GM12878 (cell line): ENCODE results near the gene WDR41. TPM values are rescaled to one million over a fixed set of nuclear protein-coding genes. Genes with fewer than 3 reads are reported as not detected.
"Not testable (repeated sequence)": the region's sequence is repeated elsewhere in the genome, so short reads cannot be mapped to it uniquely, and the experiment has no call there.

Source experiments
- ATAC-seq: fragments of 200-7000 bp; cut with Tn5 transposase; 3 replicates; pipeline ENCODE4 v1.9.1; 2020; ENCODE audit warnings: mild to moderate bottlenecking, moderate library complexity
- BruUV-seq: library from RNA; stranded (reverse); fragments of 400-500 nt; replicated peaks from 2 replicates; lab custom pipeline; 2021; lab: Mats Ljungman, UMichigan
- CTCF ChIA-PET: fragments of 300-600 bp; sonication (Branson Sonifier 250); formaldehyde crosslinking; extraction: SDS; loops from one replicate; lab custom pipeline; 2021; ENCODE audit warnings: inconsistent platforms; lab: Yijun Ruan, JAX
- POLR2A ChIA-PET: fragments of 350-600 bp; formaldehyde crosslinking; extraction: SDS; loops from one replicate; lab custom pipeline; 2021; ENCODE audit warnings: inconsistent platforms; lab: Charles Lee
- RAD21 ChIA-PET: fragments of 300-600 bp; sonication (Branson Sonifier 250); formaldehyde crosslinking; loops from one replicate; lab custom pipeline; 2023; ENCODE audit warnings: antibody characterized with exemption; ENCODE audit not compliant: unreplicated experiment; lab: Charles Lee
- SMC1A ChIA-PET: fragments of 300-600 bp; sonication (Branson Sonifier 250); formaldehyde crosslinking; loops from one replicate; lab custom pipeline; 2023; ENCODE audit not compliant: unreplicated experiment, uncharacterized antibody; lab: Charles Lee
- DNase-seq: peaks from one replicate; pipeline ENCODE4 v3.0.0-alpha.2; 2011; ENCODE audit warnings: low read depth, low spot score
- FAIRE-seq: peaks from 3 replicates; lab custom pipeline; 2011; peaks lifted over from hg19 to GRCh38; lab: Jason Lieb, UNC
- H2AFZ ChIP-seq: 2 replicates; pipeline ENCODE4 v1.6.0; 2011; ENCODE audit warnings: low read depth, low read length, control low read depth; ENCODE audit not compliant: control insufficient read depth
- H3K27ac ChIP-seq: 2 replicates; pipeline ENCODE4 v1.5.1; 2011; ENCODE audit warnings: control low read depth; ENCODE audit not compliant: control insufficient read depth, insufficient read depth
- H3K27me3 ChIP-seq, 2 experiments: replicated peaks in 1 of 2; 2 replicates each; pipeline versions ENCODE4 v1.6.0 to v1.6.1; 2011; ENCODE audit warnings: low read length in 1 of 2; ENCODE audit not compliant: control insufficient read depth in 2 of 2, insufficient read depth in 2 of 2
- H3K36me3 ChIP-seq, 2 experiments: 2 replicates each; pipeline ENCODE4 v1.5.1; 2011; ENCODE audit warnings: low read length in 1 of 2; ENCODE audit not compliant: control insufficient read depth in 2 of 2, insufficient read depth in 2 of 2
- H3K4me1 ChIP-seq: 2 replicates; pipeline ENCODE4 v1.6.1; 2011; ENCODE audit warnings: mild to moderate bottlenecking, low read length, moderate library complexity, mixed read lengths; ENCODE audit not compliant: control insufficient read depth, insufficient read depth
- H3K4me2 ChIP-seq: 2 replicates; pipeline ENCODE4 v1.6.0; 2011; ENCODE audit warnings: control low read depth; ENCODE audit not compliant: control insufficient read depth, insufficient read depth
- H3K4me3 ChIP-seq: fragments of 200-600 bp; sonication (generic); 2 replicates; pipeline ENCODE4 v1.5.1; 2016
- H3K79me2 ChIP-seq: 2 replicates; pipeline ENCODE4 v1.6.0; 2011; ENCODE audit warnings: low read length; ENCODE audit not compliant: control insufficient read depth, insufficient read depth
- H3K9ac ChIP-seq: 2 replicates; pipeline ENCODE4 v1.8.0; 2011; ENCODE audit warnings: low read length, control low read depth, mixed read lengths; ENCODE audit not compliant: control insufficient read depth, insufficient read depth
- H3K9me3 ChIP-seq: replicated peaks from 3 replicates; pipeline ENCODE4 v1.5.1; 2011; ENCODE audit warnings: mild to moderate bottlenecking, low read length; ENCODE audit not compliant: control insufficient read depth, insufficient read depth
- H4K20me1 ChIP-seq: 2 replicates; pipeline ENCODE4 v1.6.0; 2011; ENCODE audit not compliant: control insufficient read depth, insufficient read depth
- WGBS: methylation state at CpG from one replicate; pipeline ENCODE4 v1.1.6; 2016; ENCODE audit warnings: low lambda C conversion rate; ENCODE audit not compliant: insufficient replicate concordance, insufficient coverage; ENCODE audit errors: missing lambda C conversion rate; 5-methylcytosine and 5-hydroxymethylcytosine counted together
- in situ Hi-C: fragments of 300-500 bp; cut with MboI; formaldehyde crosslinking; loops from 9 replicates; pipeline ENCODE4 v1.14.3; 2018; ENCODE audit warnings: mixed read lengths
- intact Hi-C: fragments of 100-400 bp; cut with micrococcal nuclease; formaldehyde crosslinking; loops from one replicate; pipeline ENCODE4 v1.14.2; 2022; ENCODE audit not compliant: unreplicated experiment
- polyA plus RNA-seq, 11 experiments: library from polyadenylated mRNA; depleted of rRNA in 4 of 11; unstranded in 6 of 11; stranded (reverse) in 5 of 11; fragments of >200 nt; fragmentation: Nextera tagmentation in 4 of 11; fragmentation: Illumina TruSeq in 1 of 11; extraction: Ambion mirVana in 4 of 11; extraction: Trizol in 1 of 11; gene quantifications; 1 replicate in 1 of 11; 2 replicates in 10 of 11; pipeline versions ENCODE4 v1.2.1 to v1.2.3, GENCODE V29; 2011 to 2016; ENCODE audit warnings: inconsistent platforms in 2 of 11, missing spikeins in 2 of 11, low read depth in 1 of 11
- total RNA-seq, 4 experiments: library from RNA; depleted of rRNA in 3 of 4; stranded (reverse); fragments of >200 nt in 3 of 4; fragmentation: Illumina TruSeq in 1 of 4; extraction: Trizol in 1 of 4; gene quantifications; 2 replicates each; pipeline versions ENCODE4 v1.2.1 to v1.2.3, GENCODE V29; 2013 to 2021

WDR41 gene
- total and polyA plus RNA-seq, 10 of the 15 experiments (the other 5 are each of a cell fraction or from before 2014, with no cell fraction given) = 60.0 to 124 (median 84.4) TPM

DNA sequence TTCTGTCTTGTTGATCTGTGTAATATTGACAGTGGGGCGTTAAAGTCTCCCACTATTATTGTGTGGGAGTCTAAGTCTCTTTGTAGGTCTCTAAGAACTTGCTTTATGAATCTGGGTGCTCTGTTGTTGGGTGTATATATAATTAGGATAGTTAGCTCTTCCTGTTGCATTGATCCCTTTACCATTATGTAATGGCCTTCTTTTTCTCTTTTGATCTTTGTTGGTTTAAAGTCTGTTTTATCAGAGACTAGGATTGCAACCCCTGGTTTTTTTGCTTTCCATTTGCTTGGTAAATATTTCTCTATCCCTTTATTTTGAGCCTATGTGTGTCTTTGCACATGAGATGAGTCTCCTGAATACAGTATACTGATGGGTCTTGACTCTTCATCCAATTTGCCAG, 105.8 kb downstream of the WDR41 start:
- FAIRE-seq, BruUV-seq, DNase-seq, RAD21 ChIA-PET, H3K27me3 ChIP-seq, H3K4me1 ChIP-seq, H3K27ac ChIP-seq, H3K4me3 ChIP-seq, CTCF ChIA-PET, H3K36me3 ChIP-seq, H3K4me2 ChIP-seq, intact Hi-C loops, H3K9me3 ChIP-seq, H4K20me1 ChIP-seq, H3K79me2 ChIP-seq, H3K9ac ChIP-seq, in situ Hi-C loops, H2AFZ ChIP-seq, ATAC-seq: not testable (repeated sequence)
- SMC1A ChIA-PET = interaction anchor here (2.9 kb wide), 1 partner anchor 9 kb away, joined by 7 read pairs; no protein-coding TSS in a partner anchor
- WGBS = 93% methylated on average over 1 of the region's 1 CpG
- POLR2A ChIA-PET = interaction anchor here (0.6 to 0.7 kb wide), 2 partner anchors 10 to 1362 kb away, joined by 3 read pairs; no protein-coding TSS in a partner anchor

DNA sequence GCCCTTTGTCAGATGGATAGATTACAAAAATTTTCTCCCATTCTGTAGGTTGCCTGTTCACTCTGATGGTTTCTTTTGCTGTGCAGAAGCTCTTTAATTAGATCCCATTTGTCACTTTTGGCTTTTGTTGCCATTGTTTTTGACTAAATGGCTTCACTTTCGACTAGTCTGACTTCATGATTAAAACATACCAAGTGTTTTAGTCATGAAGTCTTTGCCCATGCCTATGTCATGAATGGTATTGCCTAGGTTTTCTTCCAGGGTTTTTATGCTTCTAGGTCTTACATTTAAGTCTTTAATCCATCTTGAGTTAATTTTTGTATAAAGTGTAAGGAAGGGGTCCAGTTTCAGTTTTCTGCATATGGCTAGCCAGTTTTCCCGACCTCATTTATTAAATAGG, 108.8 kb downstream of the WDR41 start:
- SMC1A ChIA-PET = interaction anchor here (1.5 to 1.6 kb wide), 2 partner anchors 9 to 14 kb away, joined by 4 to 5 read pairs; no protein-coding TSS in a partner anchor
- BruUV-seq, POLR2A ChIA-PET, H3K27ac ChIP-seq, H3K4me2 ChIP-seq, DNase-seq, H3K27me3 ChIP-seq, H3K9me3 ChIP-seq, H3K79me2 ChIP-seq, H3K9ac ChIP-seq, H4K20me1 ChIP-seq, intact Hi-C loops, FAIRE-seq, in situ Hi-C loops, H2AFZ ChIP-seq, RAD21 ChIA-PET, H3K4me3 ChIP-seq, H3K36me3 ChIP-seq, ATAC-seq: not testable (repeated sequence)
- WGBS = 44% methylated on average over 2 of the region's 2 CpGs
- peaks cover 22% of the 10 kb centered on the region for H3K4me1 ChIP-seq
- CTCF ChIA-PET = interaction anchor here (1.3 kb wide), 1 partner anchor 10 kb away, joined by 4 read pairs; no protein-coding TSS in a partner anchor

Other genes starting within 250 kb of the WDR41 start
- gene OTP, start 146.4 kb upstream of the WDR41 start, total RNA-seq (2014; rRNA removed) = 0.45 and 0.54 TPM in 2 replicates
- 0.31 and 0.46 TPM in 2 replicates for gene OTP, start 146.4 kb upstream of the WDR41 start, total RNA-seq (2014; rRNA removed; fragmentation: Illumina TruSeq; extraction: Trizol)
- gene OTP, start 146.4 kb upstream of the WDR41 start, total RNA-seq (2021) = 8.4 and 8.5 TPM in 2 replicates
- gene OTP, start 146.4 kb upstream of the WDR41 start, polyA plus RNA-seq (2011; rRNA removed) = 0.63 and 0.71 TPM in 2 replicates
- 2.3 and 3.5 TPM in 2 replicates for gene OTP, start 146.4 kb upstream of the WDR41 start, polyA plus RNA-seq (2014; fragmentation: Illumina TruSeq; extraction: Trizol)
- gene OTP, start 146.4 kb upstream of the WDR41 start, polyA plus RNA-seq (2014; fragmentation: Nextera tagmentation; extraction: Ambion mirVana) = 1 to 10 TPM; 1.5 to 2.6 TPM
- 2.3 and 3.1 TPM in 2 replicates for gene OTP, start 146.4 kb upstream of the WDR41 start, polyA plus RNA-seq (2014; rRNA removed)
- gene OTP, start 146.4 kb upstream of the WDR41 start, polyA plus RNA-seq (2016; fragmentation: Nextera tagmentation; extraction: Ambion mirVana) = 1 to 10 TPM; 3.3 to 8.8 TPM